Measurements from ENCODE around the gene MYO16.

Gene MYO16

DNA sequence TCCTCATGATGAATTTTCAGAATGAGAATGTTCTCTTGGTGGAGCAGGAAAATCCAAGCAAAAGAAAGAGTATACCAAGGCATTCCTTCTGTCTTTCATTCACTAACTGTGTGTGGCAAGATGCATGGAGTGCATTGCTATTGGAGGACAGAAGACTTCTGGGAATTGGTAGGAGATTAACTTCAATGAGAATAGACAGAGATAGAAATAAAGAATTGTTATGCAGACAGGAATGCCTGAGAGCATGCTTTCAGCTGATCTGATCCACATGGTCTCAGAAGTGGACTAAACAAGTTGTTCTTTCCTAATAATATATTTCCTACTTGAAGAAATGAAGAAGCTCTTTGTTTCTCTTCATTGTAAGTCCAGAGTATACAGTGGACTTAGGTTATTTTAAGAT is 303.6 kb downstream of the MYO16 start:
- DNase-seq (ENCODE audit: low spot score): no peak

DNA sequence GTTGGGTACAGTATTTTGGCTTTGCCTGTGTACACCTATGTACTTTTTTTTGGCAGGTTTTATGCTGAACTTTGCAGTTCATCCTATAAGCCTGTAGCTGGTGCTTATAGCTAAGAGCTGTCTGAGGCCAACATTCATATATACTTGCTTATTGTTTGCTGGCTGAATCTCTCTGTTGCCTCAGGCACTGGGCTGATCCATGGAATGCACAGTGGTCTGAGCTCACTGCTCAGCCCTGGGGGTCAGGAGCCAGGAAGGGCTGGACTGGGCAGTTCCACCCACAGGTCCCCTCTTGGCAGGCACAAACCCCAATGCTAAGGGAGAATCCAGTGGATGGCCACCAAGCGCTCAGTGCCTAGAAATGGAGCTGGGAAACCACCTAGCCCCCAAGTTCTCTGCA is 308.7 kb downstream of the MYO16 start:
- no peak for DNase-seq (ENCODE audit: low spot score)

GRCh38 chr13:108940121-108940520 is 310.7 kb downstream of the MYO16 start:
- no peak for DNase-seq (ENCODE audit: low spot score)

DNA sequence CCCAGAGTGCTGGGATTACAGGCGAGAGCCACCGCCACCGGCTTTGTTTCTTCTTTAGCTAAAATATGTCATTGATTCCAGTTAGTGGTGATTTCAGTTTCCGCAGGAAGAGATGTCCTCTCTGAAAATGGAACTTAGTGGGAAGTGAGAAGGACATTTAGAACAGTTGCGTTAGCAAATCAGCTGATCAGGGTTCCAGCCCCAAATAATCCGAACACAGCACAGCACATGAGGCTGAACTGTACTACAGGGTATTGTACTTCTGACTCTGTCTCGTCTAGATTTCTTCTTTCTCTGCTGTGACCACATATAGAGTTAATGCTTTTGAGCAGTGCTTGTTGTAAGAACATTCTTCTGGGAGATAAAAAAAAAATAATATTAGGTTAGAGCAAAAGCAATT is 314.4 kb downstream of the MYO16 start:
- DNase-seq (ENCODE audit: low spot score): no peak

DNA sequence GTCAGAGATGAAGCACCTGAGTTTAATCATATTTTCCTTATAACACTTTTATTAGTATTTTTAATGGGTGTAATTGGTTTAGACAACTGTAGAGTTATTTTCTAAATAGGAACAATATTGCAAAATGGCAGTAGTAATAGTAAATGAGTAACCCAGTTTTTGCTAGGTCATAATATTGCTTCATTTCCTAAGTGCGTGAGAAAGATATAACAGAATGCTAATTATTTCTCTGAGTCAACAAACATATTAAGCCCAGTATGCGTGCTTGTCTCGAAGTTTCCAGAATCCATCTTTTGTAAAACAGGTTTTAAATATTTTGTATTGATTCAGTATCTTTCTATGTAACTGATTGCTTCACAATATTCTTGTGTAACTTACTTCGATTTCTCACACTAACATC is 315.3 kb downstream of the MYO16 start:
- no peak for DNase-seq (ENCODE audit: low spot score)

DNA sequence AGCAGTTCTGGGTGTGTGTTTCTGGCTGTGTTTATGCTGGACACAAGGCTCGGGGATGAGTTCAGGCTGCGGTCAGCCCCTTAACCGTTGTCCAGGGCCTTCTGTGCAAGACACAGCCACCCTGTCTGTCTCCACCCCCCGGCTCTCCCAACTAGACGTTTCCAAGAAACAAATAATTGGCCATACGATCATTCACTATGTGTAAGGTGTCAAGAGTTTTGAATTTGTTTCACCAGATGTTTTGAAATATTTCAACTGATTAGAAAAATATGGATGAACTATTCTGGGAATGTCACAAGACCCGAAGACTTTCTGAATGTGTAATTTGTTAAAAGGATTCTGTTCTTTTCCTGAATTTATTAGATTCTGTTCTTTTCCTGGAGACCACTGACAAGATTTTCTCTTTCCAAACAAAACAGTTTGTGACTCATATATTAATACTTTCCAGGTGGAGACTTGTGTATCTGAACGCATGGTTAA is 318.2 kb downstream of the MYO16 start:
- no peak for DNase-seq (ENCODE audit: low spot score)

DNA sequence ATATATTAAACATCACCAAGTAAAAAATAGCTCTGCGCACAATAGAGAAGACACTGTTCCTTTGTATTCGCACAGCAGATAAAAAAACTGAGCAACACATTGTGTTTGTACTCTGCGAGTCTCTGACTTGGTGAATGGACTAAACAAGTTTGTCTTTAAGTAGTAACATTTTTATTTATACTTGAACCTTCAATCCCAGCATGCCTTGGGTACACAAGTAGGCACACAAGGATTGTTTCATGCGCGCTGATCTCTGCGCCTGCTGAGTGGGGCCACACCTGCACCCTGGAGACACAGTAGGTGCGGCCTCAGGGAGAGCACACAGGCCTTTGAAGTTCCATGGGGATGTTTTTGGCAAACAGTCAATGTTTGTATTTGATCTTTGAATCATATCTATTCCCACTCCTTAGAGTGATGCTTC is 318.9 kb downstream of the MYO16 start:
- DNase-seq (ENCODE audit: low spot score): no peak

GRCh38 chr13:108950333-108951010 is 321.1 kb downstream of the MYO16 start:
- DNase-seq (ENCODE audit: low spot score): no peak

DNA sequence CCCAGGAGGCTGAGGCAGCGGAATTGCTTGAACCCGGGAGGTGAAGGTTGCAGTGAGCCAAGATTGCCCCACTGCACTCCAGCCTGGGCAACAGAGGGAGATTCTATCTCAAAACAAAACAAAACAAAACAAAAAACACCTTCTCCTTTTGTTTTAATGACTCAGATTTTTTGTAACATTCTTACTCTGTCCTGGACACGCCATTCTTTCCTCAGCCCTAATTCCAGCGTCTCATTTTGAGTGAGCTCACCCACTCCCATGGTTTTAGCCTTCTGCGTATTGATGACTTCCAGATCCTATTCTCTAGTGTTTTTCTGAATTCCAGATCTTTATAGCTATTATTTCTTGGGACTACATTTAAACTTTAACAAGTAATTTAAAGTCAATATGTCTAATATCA is 326.3 kb downstream of the MYO16 start:
- no peak for DNase-seq (ENCODE audit: low spot score)

DNA sequence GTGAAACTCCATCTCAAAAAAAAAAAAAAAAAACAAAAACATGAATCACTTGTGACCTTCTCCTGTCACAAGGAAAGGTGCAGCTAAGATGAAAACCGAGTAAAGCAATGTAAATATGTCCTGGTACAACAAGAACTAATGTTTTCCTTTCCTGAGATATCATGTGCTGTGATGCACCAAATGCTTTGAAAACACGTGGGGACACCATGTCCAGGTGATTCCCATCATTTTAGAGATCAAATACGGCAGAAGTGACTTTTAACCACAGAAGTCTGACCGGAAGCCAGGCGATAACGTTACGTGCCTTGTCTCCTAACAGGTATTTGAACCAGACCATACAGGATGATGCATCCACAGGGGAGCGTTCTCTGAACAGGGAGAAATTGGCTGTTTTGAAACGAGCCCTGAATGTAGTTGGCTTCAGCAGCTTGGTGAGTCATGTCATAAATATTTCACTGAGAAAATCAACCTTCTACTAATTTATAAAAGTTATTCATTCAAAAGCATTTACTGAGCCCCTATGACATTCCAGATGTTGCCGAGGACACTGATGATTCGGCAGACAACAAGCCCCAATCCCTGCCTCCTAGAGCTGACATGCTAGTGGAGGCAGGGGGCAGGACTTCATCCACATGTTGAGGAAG is 328.1 kb downstream of the MYO16 start:
- DNase-seq (ENCODE audit: low spot score): no peak

DNA sequence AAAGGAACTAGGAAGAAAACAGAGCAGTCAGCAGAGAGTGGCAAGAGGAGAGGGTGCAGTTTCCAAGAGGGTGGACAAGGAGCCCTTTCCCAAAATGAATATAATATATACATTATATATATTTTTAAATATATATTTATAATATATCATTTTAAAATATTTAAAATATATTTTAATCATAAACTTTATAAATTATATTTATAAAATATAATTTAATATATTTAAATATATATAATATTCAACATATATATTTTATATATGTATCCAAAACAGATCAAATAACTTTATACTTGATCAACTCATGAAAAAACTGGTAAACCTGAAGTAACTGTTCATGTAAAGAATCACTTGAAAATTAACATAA is 328.6 kb downstream of the MYO16 start:
- no peak for DNase-seq (ENCODE audit: low spot score)

DNA sequence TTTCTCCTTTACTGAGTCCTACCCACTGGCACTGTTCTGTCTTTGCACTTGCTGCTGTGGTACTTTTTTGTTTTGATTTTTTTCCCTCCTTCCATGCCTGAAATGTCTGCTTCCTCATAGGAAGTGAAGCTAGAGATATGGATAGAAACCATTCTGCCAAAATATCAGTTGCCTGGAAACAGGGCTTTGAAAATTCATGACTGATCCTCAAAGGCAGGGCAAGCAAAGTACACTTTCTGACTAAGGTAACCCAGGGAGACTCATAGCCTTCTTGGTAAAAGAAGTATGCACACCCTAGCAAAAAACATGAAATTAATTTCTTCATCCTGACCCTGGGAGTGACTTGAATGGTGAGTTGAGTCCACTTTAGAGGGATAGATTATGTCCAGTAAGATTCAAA is 329.8 kb downstream of the MYO16 start:
- no peak for DNase-seq (ENCODE audit: low spot score)

- no peak for DNase-seq (ENCODE audit: low spot score)
These were observed 330.6 kb downstream of the MYO16 start for GRCh38 chr13:108960006-108960405.

DNA sequence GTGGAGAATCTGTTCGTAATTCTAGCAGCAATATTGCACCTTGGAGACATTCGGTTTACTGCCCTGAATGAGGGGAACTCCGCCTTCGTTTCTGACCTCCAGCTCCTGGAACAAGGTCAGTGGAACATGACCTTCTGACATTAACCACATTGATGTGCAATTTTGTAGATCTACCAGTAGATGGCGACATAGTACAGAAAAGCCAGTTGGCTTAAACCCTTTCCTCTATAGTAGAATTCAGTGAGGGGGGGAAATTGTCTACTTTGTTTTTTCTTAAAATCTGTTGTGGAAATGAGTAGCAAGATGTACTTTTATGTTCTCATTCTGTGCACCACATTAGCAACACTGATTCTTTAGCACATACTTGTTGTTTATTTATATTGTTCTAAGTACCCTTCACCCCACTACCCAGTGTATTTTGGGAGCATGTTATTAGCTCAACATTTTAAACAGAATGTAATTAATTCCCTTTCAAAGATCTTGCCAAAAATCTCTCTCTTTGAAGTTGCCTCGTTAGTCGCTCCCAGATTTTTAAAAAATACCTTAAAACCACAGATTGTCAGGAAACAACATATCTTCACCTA is 332.2 kb downstream of the MYO16 start:
- peak; percentile 54 for DNase-seq (ENCODE audit: low spot score)

DNA sequence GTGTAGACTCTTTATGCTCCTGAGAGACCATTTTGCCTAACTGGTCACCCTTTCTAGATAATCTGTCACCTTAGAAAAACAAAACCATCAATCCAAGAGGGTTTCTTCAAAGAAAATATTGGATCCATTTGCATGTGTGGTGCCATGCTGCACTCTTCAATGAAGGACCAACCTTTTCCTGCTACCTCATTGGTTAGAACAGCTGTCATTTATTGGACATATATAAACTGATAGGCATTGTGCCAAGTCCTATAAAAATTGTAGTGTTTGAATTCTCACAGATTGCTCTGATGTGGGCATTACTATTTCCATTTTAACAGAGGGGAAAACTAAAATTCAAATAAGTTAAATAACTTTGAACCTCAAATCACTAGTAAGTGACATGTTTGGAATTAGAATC is 333.2 kb downstream of the MYO16 start:
- no peak for DNase-seq (ENCODE audit: low spot score)

- no peak for DNase-seq (ENCODE audit: low spot score)
These were observed 333.9 kb downstream of the MYO16 start for GRCh38 chr13:108963276-108963810.

DNA sequence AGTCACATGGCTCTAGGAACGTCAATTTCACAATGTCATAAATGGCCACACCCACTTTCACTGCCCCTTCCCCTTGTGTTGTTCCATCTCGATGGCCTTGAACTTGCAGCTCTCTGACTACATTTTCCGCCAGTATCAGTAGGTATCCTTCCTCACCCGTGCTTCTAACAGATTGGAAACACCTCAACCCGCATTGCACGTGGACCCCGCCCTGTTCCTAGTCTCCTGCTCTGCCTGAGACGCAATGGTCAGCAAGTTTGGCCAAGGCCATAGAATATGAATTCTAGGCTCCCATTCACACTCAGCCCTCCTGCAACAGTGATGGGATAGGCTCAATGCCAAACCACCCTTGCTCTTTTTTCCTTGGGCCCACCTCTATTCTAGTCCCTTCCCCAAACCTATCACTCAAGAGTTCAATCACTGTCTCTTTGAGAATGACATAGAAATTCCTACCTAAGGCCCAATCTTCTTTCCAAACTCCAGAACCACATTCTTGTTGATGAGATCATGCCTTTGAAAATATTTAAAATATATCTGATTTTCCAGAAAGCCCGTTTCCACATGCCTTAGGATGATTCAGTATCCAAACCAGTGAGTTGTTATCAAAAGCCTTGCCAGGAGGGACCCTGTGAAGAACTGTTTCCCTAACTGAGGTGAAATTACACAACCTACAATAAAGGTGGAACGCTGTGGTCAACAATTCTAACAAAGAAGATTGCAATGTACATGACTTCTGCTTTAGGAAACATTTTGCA is 334.6 kb downstream of the MYO16 start:
- no peak for DNase-seq (ENCODE audit: low spot score)

GRCh38 chr13:108964606-108965005 is 335.2 kb downstream of the MYO16 start:
- no peak for DNase-seq (ENCODE audit: low spot score)

GRCh38 chr13:108967371-108967770 is 338.0 kb downstream of the MYO16 start:
- no peak for DNase-seq (ENCODE audit: low spot score)

DNA sequence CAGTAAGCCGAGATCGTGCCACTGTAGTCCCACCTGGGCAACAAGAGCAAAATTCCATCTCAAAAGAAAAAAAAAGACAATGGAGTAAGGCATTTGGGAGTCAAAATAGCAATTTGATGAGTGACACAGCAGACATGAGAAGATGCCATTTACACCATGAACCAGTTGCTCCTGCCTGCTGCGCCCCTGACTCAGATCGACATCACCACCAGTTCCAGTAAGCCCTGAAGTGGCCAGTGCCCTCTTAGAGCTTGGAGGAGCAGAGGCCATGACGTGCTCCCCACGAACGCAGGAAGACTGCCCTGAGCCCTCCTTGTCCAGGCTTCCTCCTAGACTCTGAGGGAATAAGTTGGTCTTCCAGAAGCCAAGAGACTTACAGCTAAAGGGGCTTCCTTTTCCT is 339.2 kb downstream of the MYO16 start:
- no peak for DNase-seq (ENCODE audit: low spot score)

GRCh38 chr13:108974686-108975085 is 345.3 kb downstream of the MYO16 start:
- no peak for DNase-seq (ENCODE audit: low spot score)

DNA sequence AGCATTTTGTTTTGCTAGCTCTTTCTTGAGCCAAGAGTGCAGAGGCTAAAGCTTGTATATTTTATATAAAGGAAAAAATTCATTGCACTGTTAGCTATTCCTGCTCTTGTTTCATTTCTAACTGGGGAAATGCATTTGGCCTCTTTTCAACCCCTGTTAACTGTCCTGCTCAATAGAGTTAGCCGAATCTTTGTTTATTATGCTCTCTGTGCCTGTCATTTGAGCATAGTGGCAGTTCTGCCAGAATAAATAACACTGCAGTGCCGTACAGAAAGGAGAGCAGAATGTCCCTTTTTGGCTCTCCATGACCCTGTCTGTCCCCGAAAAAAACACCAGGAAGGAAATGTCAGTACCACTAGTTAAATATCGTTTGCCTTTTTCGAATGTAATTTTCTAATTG is 350.8 kb downstream of the MYO16 start:
- no peak for DNase-seq (ENCODE audit: low spot score)

- DNase-seq (ENCODE audit: low spot score): no peak
These were observed 352.0 kb downstream of the MYO16 start for GRCh38 chr13:108981407-108981806.
